CD4-positive, alpha-beta T cell treated with Interleukin-2 at 100 ng/mL for 4 hours (primary cell): ENCODE measurements around the gene CLPSL2.

ENCODE experiments used
- DNase-seq: peaks from one replicate; pipeline ENCODE4 v3.0.0-alpha.2; 2020; ENCODE audit warnings: low spot score

Gene CLPSL2

GRCh38 chr6:35746516-35746915, 29.9 kb upstream of the CLPSL2 start:
- DNase-seq, result no peak

GRCh38 chr6:35747877-35748276, 28.5 kb upstream of the CLPSL2 start:
- no peak for DNase-seq

GRCh38 chr6:35750557-35750956, 25.8 kb upstream of the CLPSL2 start:
- no peak for DNase-seq

- DNase-seq, result no peak
Measured at GRCh38 chr6:35751594-35751993, 24.8 kb upstream of the CLPSL2 start.

GRCh38 chr6:35752330-35752729, 24.1 kb upstream of the CLPSL2 start:
- no peak for DNase-seq

- no peak for DNase-seq
Measured at GRCh38 chr6:35754452-35755277, 21.7 kb upstream of the CLPSL2 start.

GRCh38 chr6:35755278-35755924, 21.0 kb upstream of the CLPSL2 start:
- no peak for DNase-seq

- no peak for DNase-seq
Measured at GRCh38 chr6:35757456-35758123, 18.8 kb upstream of the CLPSL2 start.

GRCh38 chr6:35759426-35759825, 17.0 kb upstream of the CLPSL2 start:
- no peak for DNase-seq

- no peak for DNase-seq
Measured at GRCh38 chr6:35765739-35766138, 10.7 kb upstream of the CLPSL2 start.

- DNase-seq, result no peak
Measured at GRCh38 chr6:35769211-35769610, 7.2 kb upstream of the CLPSL2 start.

GRCh38 chr6:35771343-35771627, 5.1 kb upstream of the CLPSL2 start:
- no peak for DNase-seq

- no peak for DNase-seq
Measured at GRCh38 chr6:35774116-35774794, 2.1 kb upstream of the CLPSL2 start.

- no peak for DNase-seq
Measured at GRCh38 chr6:35775031-35775430, 1.4 kb upstream of the CLPSL2 start.

GRCh38 chr6:35777356-35778102, 1.1 kb downstream of the CLPSL2 start:
- DNase-seq, result no peak

GRCh38 chr6:35778437-35778836, 2.0 kb downstream of the CLPSL2 start:
- no peak for DNase-seq

- DNase-seq, result no peak
Measured at GRCh38 chr6:35780719-35781118, 4.3 kb downstream of the CLPSL2 start, which contains the start of gene CLPSL1. TSS of gene CLPSL1 (plus strand) at chr6:35781019. CDS start at chr6:35781111, 92 bp downstream.

- DNase-seq, result no peak
Measured at GRCh38 chr6:35781290-35781689, 4.9 kb downstream of the CLPSL2 start.

- no peak for DNase-seq
Measured at GRCh38 chr6:35782424-35782823, 6.0 kb downstream of the CLPSL2 start.

- DNase-seq, result no peak
Measured at GRCh38 chr6:35784200-35784599, 7.8 kb downstream of the CLPSL2 start.

GRCh38 chr6:35786272-35786671, 9.9 kb downstream of the CLPSL2 start:
- DNase-seq, result no peak

- no peak for DNase-seq
Measured at GRCh38 chr6:35786810-35787209, 10.4 kb downstream of the CLPSL2 start.
